SH-SY5Y (cell line): ENCODE results near the gene PCED1B.

ENCODE experiments used
- GATA2 ChIP-seq: IDR thresholded peaks from 2 replicates; pipeline ENCODE4 v1.6.1; 2011; ENCODE audit warnings: mild to moderate bottlenecking, low read depth, low read length
- GATA3 ChIP-seq: IDR thresholded peaks from 2 replicates; pipeline ENCODE4 v1.6.1; 2011; ENCODE audit warnings: low read depth, mild to moderate bottlenecking, low read length, moderate library complexity

- TF ChIP-seq GATA2: no peak
- TF ChIP-seq GATA3: no peak
These were observed 56.2 kb downstream of the PCED1B start for GRCh38 chr12:47135578-47135977.
